GM19463 (cell line): ENCODE results near the gene MAP4K2.

Experiments
- ATAC-seq: cut with Tn5 transposase; IDR thresholded peaks from one replicate; pipeline ENCODE4 v1.9.1; 2021; ENCODE audit warnings: mild to moderate bottlenecking, moderate library complexity; ENCODE audit not compliant: unreplicated experiment

MAP4K2 gene

GRCh38 chr11:64793271-64794160, 9.5 kb downstream of the MAP4K2 start:
- ATAC-seq: no peak

DNA sequence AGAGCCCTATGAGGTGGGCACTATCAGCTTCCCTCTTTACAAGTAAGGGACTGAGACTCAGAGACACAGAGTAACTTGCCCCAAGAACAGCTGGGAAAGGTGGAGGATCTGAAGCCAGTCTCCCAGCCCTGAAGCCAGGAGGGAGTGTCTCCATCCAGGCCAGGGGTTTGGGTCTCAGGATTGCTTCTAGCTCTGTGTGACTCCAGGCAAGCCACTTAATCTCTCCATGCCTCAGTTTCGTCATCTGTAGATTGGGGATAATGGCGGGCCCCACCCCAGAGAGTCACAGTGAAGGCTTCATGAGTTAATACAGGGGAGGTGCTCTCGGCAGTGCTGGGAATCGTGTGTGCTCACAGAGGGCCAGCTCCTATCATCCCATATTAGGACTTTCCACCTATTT, 10.5 kb downstream of the MAP4K2 start:
- ATAC-seq: no peak

DNA sequence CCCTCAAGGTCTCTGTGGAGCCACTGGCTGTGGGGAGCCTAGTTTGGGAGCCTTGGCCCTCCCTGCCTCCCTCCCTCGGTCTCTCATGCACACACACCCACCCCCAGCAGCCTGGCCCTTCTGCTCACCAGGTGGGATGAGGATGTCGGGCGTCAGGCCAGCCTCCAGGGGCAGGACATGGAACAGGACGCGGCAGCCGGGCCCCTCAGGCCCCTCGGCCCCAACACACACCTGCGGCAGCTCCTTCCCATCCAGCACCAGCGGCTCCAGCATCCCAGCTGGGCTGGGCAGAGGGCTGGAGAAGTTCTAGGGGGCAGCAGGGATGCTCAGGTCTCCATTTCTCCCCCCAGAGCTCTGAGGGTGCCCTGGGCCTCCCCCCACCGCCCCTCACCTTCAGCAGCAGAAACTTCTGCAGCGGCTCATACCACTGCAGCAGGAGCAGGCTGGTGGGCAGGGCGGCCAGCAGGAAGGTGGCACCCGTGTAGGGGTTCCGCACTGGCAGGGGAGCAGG, 11.2 kb downstream of the MAP4K2 start:
- no peak for ATAC-seq

DNA sequence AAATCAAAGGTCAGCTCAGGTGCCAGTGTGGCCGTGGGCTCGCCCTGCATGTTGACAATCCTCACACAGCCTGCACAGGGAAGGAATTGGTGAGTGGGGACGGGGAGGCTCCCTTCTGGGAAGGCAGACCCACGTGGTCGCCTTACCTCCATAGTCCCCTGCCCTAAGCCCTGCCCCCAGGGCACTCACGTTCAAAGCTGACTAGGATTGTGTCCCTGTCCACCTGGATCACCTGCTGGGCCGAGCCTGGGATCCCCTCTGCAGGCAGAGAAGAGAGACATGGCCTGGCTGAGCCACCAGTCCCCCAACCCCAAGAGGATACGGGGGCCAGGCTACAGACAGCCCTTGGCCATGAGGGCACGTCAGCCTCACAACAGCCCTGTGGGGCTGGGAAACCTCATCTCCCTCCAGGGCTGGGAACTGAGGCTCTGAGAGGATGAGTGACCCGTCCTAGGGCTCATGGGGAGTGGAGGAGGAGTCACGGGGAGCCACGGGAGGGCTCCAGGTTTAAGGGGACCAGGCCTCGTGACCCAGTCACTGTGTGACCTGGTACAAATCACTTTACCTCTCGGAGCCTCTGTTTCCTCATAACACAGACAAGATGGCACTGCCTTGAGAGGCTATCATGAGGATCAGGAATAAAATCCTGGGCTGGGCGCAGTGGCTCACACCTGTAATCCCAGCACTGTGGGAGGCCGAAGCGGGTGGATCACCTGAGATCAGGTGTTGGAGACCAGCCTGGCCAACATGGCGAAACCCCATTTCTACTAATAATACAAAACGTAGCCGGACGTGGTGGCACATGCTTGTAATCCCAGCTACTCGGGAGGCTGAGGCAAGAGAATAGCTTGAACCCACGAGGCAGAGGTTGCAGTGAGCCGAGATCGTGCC, 12.6 kb downstream of the MAP4K2 start:
- no peak for ATAC-seq

- ATAC-seq: no peak
These were observed 13.4 kb downstream of the MAP4K2 start for GRCh38 chr11:64789331-64790204.

- ATAC-seq: no peak
These were observed 14.4 kb downstream of the MAP4K2 start for GRCh38 chr11:64788321-64789215.

- ATAC-seq: no peak
These were observed 15.3 kb downstream of the MAP4K2 start for GRCh38 chr11:64787526-64788320.

- ATAC-seq: no peak
These were observed 16.7 kb downstream of the MAP4K2 start for GRCh38 chr11:64786308-64786707.

DNA sequence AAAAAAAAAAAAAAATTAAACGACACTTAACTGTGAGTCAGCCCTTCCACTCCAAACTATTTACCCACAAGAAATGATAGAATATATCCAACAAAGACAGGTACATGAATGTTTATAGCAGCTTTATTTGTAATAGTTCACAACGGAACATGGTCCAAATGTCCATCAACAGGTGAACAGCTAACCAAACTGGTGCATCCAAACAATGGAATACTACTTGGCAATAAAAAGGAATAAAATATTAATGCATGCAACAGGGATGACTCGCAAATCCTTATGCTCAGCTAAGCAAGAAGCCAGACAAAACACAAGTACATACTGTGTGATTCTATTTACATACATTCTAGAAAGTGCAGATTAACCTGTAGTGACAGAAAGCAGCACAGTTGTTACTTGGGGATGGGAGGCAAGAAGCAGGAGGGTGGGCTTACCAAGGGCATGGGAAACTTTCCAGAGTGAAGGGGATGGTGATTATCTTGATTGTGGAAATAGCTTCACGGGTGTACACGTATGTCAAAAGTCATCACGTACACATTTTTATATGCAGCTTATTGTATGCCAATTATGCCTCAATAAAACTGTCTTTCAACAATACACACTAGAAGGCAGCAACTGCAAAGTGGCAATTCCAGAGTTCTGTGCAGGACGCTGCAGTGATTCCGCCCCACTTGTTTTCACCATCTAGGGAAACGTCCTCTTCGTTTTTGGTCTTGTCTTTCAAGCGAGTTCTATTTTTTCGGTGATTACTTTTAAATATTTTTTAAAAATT, 18.0 kb downstream of the MAP4K2 start:
- no peak for ATAC-seq

DNA sequence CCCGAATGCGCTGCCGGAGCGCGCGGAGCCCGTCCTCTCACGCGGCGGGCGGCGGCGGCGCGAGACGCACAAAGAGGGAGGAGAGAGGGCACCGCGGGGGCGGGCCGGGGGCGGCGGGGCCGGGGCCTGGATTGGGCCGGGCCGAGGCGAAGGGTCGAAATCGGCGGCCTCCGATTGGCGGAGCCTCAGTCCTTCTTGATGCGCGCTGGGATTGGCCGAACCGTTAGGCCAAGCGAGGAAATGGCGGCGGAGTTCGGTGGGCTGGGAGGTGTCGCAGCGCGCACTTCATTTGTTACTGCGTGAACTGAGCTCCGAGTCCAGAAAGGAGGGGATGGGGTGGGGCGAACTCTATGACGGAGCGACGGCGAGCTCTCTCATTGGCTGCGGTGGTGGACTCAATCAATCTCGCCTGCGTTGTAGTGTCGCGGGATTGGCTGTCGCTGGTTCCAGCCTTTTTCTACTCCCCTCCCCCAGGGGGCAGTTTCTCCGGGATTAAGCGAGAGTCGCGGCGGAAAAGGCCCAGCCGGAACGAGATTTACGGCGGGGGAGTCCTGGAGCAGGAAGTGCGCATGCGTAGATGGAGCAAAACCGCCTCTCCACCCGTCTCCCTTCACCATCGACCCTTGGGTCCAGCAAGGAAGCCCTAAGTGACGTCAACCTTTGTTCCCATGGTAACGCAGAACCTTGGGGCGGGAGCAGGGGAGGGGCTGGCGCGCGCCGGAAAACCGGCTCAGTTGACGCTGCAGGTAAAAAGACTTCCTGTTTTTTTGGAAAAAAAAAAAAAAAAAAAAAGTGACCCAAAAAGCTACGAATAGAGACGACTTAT, 24.3 kb downstream of the MAP4K2 start, which contains the start of gene SF1:
Gene SF1, minus strand, starts transcription at position 70 of the 826 bp plus-strand sequence. CDS start 150 bp downstream, outside the sequence.
- ATAC-seq: peak; percentile 83

DNA sequence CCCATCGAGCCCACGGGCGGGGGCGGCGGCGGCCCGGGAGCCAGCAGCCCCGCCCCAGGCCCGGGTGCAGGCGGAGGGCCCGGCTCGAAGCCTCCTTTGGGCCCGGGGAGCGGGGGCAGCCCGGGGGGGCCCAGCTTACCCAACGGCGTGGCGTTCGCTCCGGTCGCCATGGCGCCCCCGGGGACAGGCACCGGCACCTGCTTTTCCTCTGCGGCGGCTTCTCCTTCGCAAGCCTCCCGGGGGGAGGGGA, 24.9 kb downstream of the MAP4K2 start:
- no peak for ATAC-seq

- ATAC-seq: peak; percentile 12
These were observed 25.4 kb downstream of the MAP4K2 start for GRCh38 chr11:64777449-64778222.

GRCh38 chr11:64776875-64777274, 26.1 kb downstream of the MAP4K2 start:
- ATAC-seq: no peak

DNA sequence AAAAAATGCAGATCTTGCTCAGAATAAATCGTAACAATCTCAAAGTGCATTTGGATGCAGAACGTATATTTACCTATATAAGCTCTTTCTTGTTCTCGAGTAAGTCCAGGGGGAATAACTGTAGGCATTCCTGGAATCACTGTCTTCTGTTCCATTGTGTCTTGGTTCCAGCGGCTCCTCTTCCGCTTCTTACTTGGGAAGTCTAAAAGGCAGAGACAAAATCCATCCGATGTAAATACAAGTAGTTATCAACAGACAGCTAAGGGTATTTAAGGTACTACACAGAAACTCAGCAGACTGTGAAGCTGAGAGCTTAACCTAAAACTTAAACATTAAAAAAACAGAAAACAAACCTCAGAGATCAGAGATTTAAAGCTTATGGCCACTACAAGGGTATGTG, 26.6 kb downstream of the MAP4K2 start:
- no peak for ATAC-seq

DNA sequence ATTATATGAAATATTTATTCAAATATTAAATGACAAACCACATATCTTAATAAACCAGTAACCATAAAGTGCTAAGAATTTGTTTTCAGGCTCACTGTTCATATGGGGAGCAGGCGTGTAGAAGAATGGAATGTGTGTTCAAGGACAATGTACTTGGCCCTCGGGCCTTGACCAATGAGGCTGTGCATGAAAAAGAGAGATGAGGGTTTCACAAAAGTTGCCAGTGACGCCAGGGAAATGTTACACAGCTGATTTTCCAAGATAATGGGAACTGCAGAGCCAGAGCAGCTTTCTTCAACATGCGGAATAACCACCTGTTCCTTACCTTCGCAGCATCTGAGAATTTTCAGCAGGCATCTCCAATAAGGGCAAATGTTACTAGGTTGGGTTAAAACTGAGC, 28.9 kb downstream of the MAP4K2 start:
- no peak for ATAC-seq

DNA sequence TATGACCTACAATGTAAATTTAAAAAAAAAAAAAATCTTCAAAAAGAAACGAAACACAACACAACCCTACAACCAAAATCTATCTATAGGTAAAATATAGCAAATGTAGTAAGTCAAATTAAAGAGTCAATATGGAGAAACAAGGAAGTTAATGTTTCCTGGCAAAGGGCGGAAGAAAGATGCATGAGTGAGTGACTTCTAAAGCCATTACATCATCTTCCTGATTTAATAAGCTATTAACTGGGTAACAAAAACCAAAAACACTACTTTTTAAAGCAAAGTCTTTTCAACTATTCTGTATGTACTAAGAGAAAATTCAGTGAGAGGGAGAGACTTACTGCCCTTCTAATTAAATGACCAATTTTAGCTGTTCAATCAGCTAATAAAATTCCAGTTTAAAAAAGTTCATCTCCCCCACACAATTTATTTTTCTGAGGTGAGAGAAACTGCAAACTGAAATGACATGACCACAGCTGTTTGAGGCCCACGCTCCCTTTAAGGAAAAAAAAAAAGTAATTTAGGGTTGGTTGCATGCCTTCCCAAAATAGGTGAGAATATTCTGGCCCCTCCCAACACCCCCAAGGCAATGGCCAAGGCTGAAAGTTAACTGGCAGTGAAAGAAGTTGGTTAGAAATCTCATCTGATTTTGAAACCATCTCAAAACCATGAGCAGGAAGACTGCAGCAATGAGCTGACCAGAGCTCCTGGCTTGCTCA, 30.6 kb downstream of the MAP4K2 start:
- no peak for ATAC-seq
